Ishikawa (cell line): ENCODE data around the gene P2RX6.

Source experiments
- CEBPB ChIP-seq: IDR thresholded peaks from 2 replicates; pipeline ENCODE4 v1.6.1; 2012
- CREB1 ChIP-seq: IDR thresholded peaks from 2 replicates; pipeline ENCODE4 v1.6.1; 2012; ENCODE audit warnings: low read depth
- EGR1 ChIP-seq: IDR thresholded peaks from 2 replicates; pipeline ENCODE4 v1.6.1; 2012
- EP300 ChIP-seq: IDR thresholded peaks from 2 replicates; pipeline ENCODE4 v1.6.1; 2012; ENCODE audit warnings: borderline replicate concordance
- FOXM1 ChIP-seq: IDR thresholded peaks from 2 replicates; pipeline ENCODE4 v1.6.1; 2012; ENCODE audit warnings: low read depth, borderline replicate concordance
- MAX ChIP-seq: IDR thresholded peaks from 2 replicates; pipeline ENCODE4 v1.6.1; 2012
- NFIC ChIP-seq: IDR thresholded peaks from 2 replicates; pipeline ENCODE4 v1.6.1; 2012
- RAD21 ChIP-seq: IDR thresholded peaks from 2 replicates; pipeline ENCODE4 v1.6.1; 2012; ENCODE audit warnings: low read depth
- TAF1 ChIP-seq: IDR thresholded peaks from 2 replicates; pipeline ENCODE4 v1.6.1; 2012; ENCODE audit warnings: low read depth, mild to moderate bottlenecking
- TCF12 ChIP-seq: IDR thresholded peaks from 2 replicates; pipeline ENCODE4 v1.6.1; 2012; ENCODE audit warnings: low read depth
- TEAD4 ChIP-seq: IDR thresholded peaks from 2 replicates; pipeline ENCODE4 v1.6.1; 2012
- YY1 ChIP-seq: IDR thresholded peaks from 2 replicates; pipeline ENCODE4 v1.6.1; 2012; ENCODE audit warnings: low read depth
- TF ChIP-seq, protein P1 (sequence below): IDR thresholded peaks from 2 replicates; pipeline ENCODE4 v1.6.1; 2012; ENCODE audit warnings: low read depth, mild to moderate bottlenecking
- TF ChIP-seq, protein P2 (sequence below): IDR thresholded peaks from 2 replicates; pipeline ENCODE4 v1.6.1; 2012

- TF ChIP-seq CEBPB (no peak), RAD21 (no peak), EP300 (no peak), FOXM1 (no peak), NFIC (no peak), MAX (no peak), CREB1 (no peak), TAF1 (no peak), EGR1 (no peak), TEAD4 (no peak), YY1 (no peak), TCF12 (no peak)
- TF ChIP-seq, protein P1, sequence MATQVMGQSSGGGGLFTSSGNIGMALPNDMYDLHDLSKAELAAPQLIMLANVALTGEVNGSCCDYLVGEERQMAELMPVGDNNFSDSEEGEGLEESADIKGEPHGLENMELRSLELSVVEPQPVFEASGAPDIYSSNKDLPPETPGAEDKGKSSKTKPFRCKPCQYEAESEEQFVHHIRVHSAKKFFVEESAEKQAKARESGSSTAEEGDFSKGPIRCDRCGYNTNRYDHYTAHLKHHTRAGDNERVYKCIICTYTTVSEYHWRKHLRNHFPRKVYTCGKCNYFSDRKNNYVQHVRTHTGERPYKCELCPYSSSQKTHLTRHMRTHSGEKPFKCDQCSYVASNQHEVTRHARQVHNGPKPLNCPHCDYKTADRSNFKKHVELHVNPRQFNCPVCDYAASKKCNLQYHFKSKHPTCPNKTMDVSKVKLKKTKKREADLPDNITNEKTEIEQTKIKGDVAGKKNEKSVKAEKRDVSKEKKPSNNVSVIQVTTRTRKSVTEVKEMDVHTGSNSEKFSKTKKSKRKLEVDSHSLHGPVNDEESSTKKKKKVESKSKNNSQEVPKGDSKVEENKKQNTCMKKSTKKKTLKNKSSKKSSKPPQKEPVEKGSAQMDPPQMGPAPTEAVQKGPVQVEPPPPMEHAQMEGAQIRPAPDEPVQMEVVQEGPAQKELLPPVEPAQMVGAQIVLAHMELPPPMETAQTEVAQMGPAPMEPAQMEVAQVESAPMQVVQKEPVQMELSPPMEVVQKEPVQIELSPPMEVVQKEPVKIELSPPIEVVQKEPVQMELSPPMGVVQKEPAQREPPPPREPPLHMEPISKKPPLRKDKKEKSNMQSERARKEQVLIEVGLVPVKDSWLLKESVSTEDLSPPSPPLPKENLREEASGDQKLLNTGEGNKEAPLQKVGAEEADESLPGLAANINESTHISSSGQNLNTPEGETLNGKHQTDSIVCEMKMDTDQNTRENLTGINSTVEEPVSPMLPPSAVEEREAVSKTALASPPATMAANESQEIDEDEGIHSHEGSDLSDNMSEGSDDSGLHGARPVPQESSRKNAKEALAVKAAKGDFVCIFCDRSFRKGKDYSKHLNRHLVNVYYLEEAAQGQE: no peak
- TF ChIP-seq, protein P2, sequence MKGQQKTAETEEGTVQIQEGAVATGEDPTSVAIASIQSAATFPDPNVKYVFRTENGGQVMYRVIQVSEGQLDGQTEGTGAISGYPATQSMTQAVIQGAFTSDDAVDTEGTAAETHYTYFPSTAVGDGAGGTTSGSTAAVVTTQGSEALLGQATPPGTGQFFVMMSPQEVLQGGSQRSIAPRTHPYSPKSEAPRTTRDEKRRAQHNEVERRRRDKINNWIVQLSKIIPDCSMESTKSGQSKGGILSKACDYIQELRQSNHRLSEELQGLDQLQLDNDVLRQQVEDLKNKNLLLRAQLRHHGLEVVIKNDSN: no peak
These were observed 36.5 kb upstream of the P2RX6 start for GRCh38 chr22:20978419-20978818.
